ENCODE measurements around the gene CLDN6. TPM values are rescaled to one million over a fixed set of nuclear protein-coding genes. Genes with fewer than 3 reads are reported as not detected.

The CLDN6 gene
- total and polyA plus RNA-seq, 9 of the 15 experiments (the other 6 are each of a cell fraction or from before 2014, with no cell fraction given): 0.22 to 0.75 (median 0.38) TPM; not detected in 3

- TF ChIP-seq JUND (IDR thresholded peaks at IDR 0.05; ENCODE audit: borderline replicate concordance, low read depth, low read length) (no peak), JUND (tag; IDR thresholded peaks at IDR 0.05; ENCODE audit: borderline replicate concordance, low read depth, low read length) (no peak; the same call in 2 of the 3 replicates), RBM15 (IDR thresholded peaks at IDR 0.05; ENCODE audit: insufficient read depth, low read length) (no peak), UBTF (IDR thresholded peaks at IDR 0.05; ENCODE audit: borderline replicate concordance in 1 of 2, low read depth in 2 of 2, low read length in 2 of 2) (peak in 1 of 2 experiments; percentile 68; a peak in 1 of 4 replicates), ZBTB9 (CRISPR knock-in tag; IDR thresholded peaks at IDR 0.05) (peak; percentile 78; the same call in 1 of the 2 replicates), SRSF1 (IDR thresholded peaks at IDR 0.05; ENCODE audit: low read depth, low read length) (no peak), DDX20 (tag; IDR thresholded peaks at IDR 0.05; ENCODE audit: low read depth) (no peak), ZBTB33 (CRISPR knock-in tag; IDR thresholded peaks at IDR 0.05) (peak; percentile 73), TRIM24 (IDR thresholded peaks at IDR 0.05) (peak; percentile 6 to 36; a peak in 1 of 4 replicates), E2F6 (IDR thresholded peaks at IDR 0.05; ENCODE audit: borderline replicate concordance in 1 of 2, extremely low read depth in 1 of 2, insufficient read depth in 1 of 2, insufficient read length in 1 of 2, low read depth in 1 of 2, low read length in 1 of 2, poor library complexity in 1 of 2, severe bottlenecking in 1 of 2) (peak; percentile 53 to 90), POU5F1 (IDR thresholded peaks at IDR 0.05; ENCODE audit: borderline replicate concordance, low read depth, low read length, partially characterized antibody) (no peak), FUS (optimal IDR thresholded peaks at IDR 0.05; ENCODE audit: low read depth, low read length) (no peak), JUN (IDR thresholded peaks at IDR 0.05; ENCODE audit: borderline replicate concordance, low read depth, low read length) (no peak), JUN (CRISPR knock-in tag; IDR thresholded peaks at IDR 0.05; ENCODE audit: borderline replicate concordance) (no peak), TFAM (CRISPR knock-in tag; conservative IDR thresholded peaks at IDR 0.05) (no peak), ZNF695 (CRISPR knock-in tag; IDR thresholded peaks at IDR 0.05) (no peak), PHB (CRISPR knock-in tag; IDR thresholded peaks at IDR 0.05) (no peak), MAFF (IDR thresholded peaks at IDR 0.05; ENCODE audit: low read length) (no peak), ZNF134 (CRISPR knock-in tag; conservative IDR thresholded peaks at IDR 0.05) (no peak), PHF21A (IDR thresholded peaks at IDR 0.05; ENCODE audit: borderline replicate concordance, low read depth) (no peak)
Observed at GRCh38 chr16:2968738-2969544, 49.0 kb downstream of the CLDN6 start, which contains the start of gene PAQR4 (continued).

Data from K562 (cell line).